ENCODE results near the gene BANP.

The BANP gene

GRCh38 chr16:87955302-87956097, 4.3 kb downstream of the BANP start:
- Histone ChIP-seq H3K27ac (ENCODE audit: low read length) (no peak overlapping the region), H3K4me3 (ENCODE audit: low read length) (no peak overlapping the region)

GRCh38 chr16:87956098-87956364, 4.8 kb downstream of the BANP start:
- Histone ChIP-seq H3K27me3 (ENCODE audit: control insufficient read depth, insufficient read depth, low read length) (no peaks in the 10 kb centered on the region), H3K4me1 (ENCODE audit: control insufficient read depth, low read depth, low read length) (peaks cover 4% of the 10 kb centered on the region), H3K9ac (ENCODE audit: low read length) (no peak overlapping the region), H3K9me3 (ENCODE audit: control insufficient read depth, low read depth, low read length) (no peaks in the 10 kb centered on the region), H3K36me3 (ENCODE audit: control insufficient read depth, low read depth, low read length) (peaks cover 4% of the 10 kb centered on the region), H3K27ac (ENCODE audit: low read length) (no peak overlapping the region), H3K4me3 (ENCODE audit: low read length) (no peak overlapping the region)

More at GRCh38 chr16:87955302-87956097, 4.3 kb downstream of the BANP start:
- Histone ChIP-seq H3K27me3 (ENCODE audit: control insufficient read depth, insufficient read depth, low read length) (no peaks in the 10 kb centered on the region), H3K9me3 (ENCODE audit: control insufficient read depth, low read depth, low read length) (no peaks in the 10 kb centered on the region), H3K4me1 (ENCODE audit: control insufficient read depth, low read depth, low read length) (peaks cover 4% of the 10 kb centered on the region), H3K36me3 (ENCODE audit: control insufficient read depth, low read depth, low read length) (peaks cover 4% of the 10 kb centered on the region), H3K9ac (ENCODE audit: low read length) (no peak overlapping the region)

- Histone ChIP-seq H3K36me3 (ENCODE audit: control insufficient read depth, low read depth, low read length) (peaks cover 4% of the 10 kb centered on the region), H3K4me1 (ENCODE audit: control insufficient read depth, low read depth, low read length) (peaks cover 4% of the 10 kb centered on the region), H3K27me3 (ENCODE audit: control insufficient read depth, insufficient read depth, low read length) (no peaks in the 10 kb centered on the region), H3K9ac (ENCODE audit: low read length) (no peak overlapping the region), H3K9me3 (ENCODE audit: control insufficient read depth, low read depth, low read length) (no peaks in the 10 kb centered on the region), H3K4me3 (ENCODE audit: low read length) (no peak overlapping the region), H3K27ac (ENCODE audit: low read length) (no peak overlapping the region)
Observed at GRCh38 chr16:87956365-87957231, 5.4 kb downstream of the BANP start.

GRCh38 chr16:87957296-87958094, 6.3 kb downstream of the BANP start:
- H3K27ac ChIP-seq (ENCODE audit: low read length): no peak overlapping the region
- H3K4me3 ChIP-seq (ENCODE audit: low read length): no peak overlapping the region
- H3K9ac ChIP-seq (ENCODE audit: low read length): no peak overlapping the region

GRCh38 chr16:87958632-87959031, 7.4 kb downstream of the BANP start:
- no peak overlapping the region for H3K9ac ChIP-seq (ENCODE audit: low read length)
- H3K4me1 ChIP-seq (ENCODE audit: control insufficient read depth, low read depth, low read length): no peaks in the 10 kb centered on the region
- no peaks in the 10 kb centered on the region for H3K27me3 ChIP-seq (ENCODE audit: control insufficient read depth, insufficient read depth, low read length)
- H3K27ac ChIP-seq (ENCODE audit: low read length): no peak overlapping the region
- no peaks in the 10 kb centered on the region for H3K9me3 ChIP-seq (ENCODE audit: control insufficient read depth, low read depth, low read length)
- H3K4me3 ChIP-seq (ENCODE audit: low read length): no peak overlapping the region
- H3K36me3 ChIP-seq (ENCODE audit: control insufficient read depth, low read depth, low read length): peaks cover under 1% of the 10 kb centered on the region

More at GRCh38 chr16:87957296-87958094, 6.3 kb downstream of the BANP start:
- Histone ChIP-seq H3K4me1 (ENCODE audit: control insufficient read depth, low read depth, low read length) (peaks cover 1% of the 10 kb centered on the region), H3K9me3 (ENCODE audit: control insufficient read depth, low read depth, low read length) (no peaks in the 10 kb centered on the region), H3K27me3 (ENCODE audit: control insufficient read depth, insufficient read depth, low read length) (no peaks in the 10 kb centered on the region), H3K36me3 (ENCODE audit: control insufficient read depth, low read depth, low read length) (peaks cover 4% of the 10 kb centered on the region)

- H3K9me3 ChIP-seq (ENCODE audit: control insufficient read depth, low read depth, low read length): no peaks in the 10 kb centered on the region
- no peaks in the 10 kb centered on the region for H3K4me1 ChIP-seq (ENCODE audit: control insufficient read depth, low read depth, low read length)
- no peak overlapping the region for H3K9ac ChIP-seq (ENCODE audit: low read length)
- H3K36me3 ChIP-seq (ENCODE audit: control insufficient read depth, low read depth, low read length): no peaks in the 10 kb centered on the region
- H3K4me3 ChIP-seq (ENCODE audit: low read length): no peak overlapping the region
- no peak overlapping the region for H3K27ac ChIP-seq (ENCODE audit: low read length)
- no peaks in the 10 kb centered on the region for H3K27me3 ChIP-seq (ENCODE audit: control insufficient read depth, insufficient read depth, low read length)
Observed at GRCh38 chr16:87959391-87959990, 8.3 kb downstream of the BANP start.

- no peak overlapping the region for H3K9ac ChIP-seq (ENCODE audit: low read length)
Observed at GRCh38 chr16:87960296-87960695, 9.1 kb downstream of the BANP start.

GRCh38 chr16:87960852-87961251, 9.6 kb downstream of the BANP start:
- Histone ChIP-seq H3K27ac (ENCODE audit: low read length) (no peak overlapping the region), H3K4me3 (ENCODE audit: low read length) (no peak overlapping the region), H3K27me3 (ENCODE audit: control insufficient read depth, insufficient read depth, low read length) (no peaks in the 10 kb centered on the region), H3K9me3 (ENCODE audit: control insufficient read depth, low read depth, low read length) (no peaks in the 10 kb centered on the region), H3K4me1 (ENCODE audit: control insufficient read depth, low read depth, low read length) (no peaks in the 10 kb centered on the region), H3K9ac (ENCODE audit: low read length) (no peak overlapping the region), H3K36me3 (ENCODE audit: control insufficient read depth, low read depth, low read length) (no peaks in the 10 kb centered on the region)

More at GRCh38 chr16:87960296-87960695, 9.1 kb downstream of the BANP start:
- no peaks in the 10 kb centered on the region for H3K9me3 ChIP-seq (ENCODE audit: control insufficient read depth, low read depth, low read length)
- no peaks in the 10 kb centered on the region for H3K4me1 ChIP-seq (ENCODE audit: control insufficient read depth, low read depth, low read length)
- H3K4me3 ChIP-seq (ENCODE audit: low read length): no peak overlapping the region
- H3K27ac ChIP-seq (ENCODE audit: low read length): no peak overlapping the region
- H3K27me3 ChIP-seq (ENCODE audit: control insufficient read depth, insufficient read depth, low read length): no peaks in the 10 kb centered on the region
- no peaks in the 10 kb centered on the region for H3K36me3 ChIP-seq (ENCODE audit: control insufficient read depth, low read depth, low read length)

- H3K9me3 ChIP-seq (ENCODE audit: control insufficient read depth, low read depth, low read length): no peaks in the 10 kb centered on the region
Observed at GRCh38 chr16:87961623-87962022, 10.4 kb downstream of the BANP start.

GRCh38 chr16:87963400-87963799, 12.2 kb downstream of the BANP start:
- Histone ChIP-seq H3K9me3 (ENCODE audit: control insufficient read depth, low read depth, low read length) (no peaks in the 10 kb centered on the region), H3K36me3 (ENCODE audit: control insufficient read depth, low read depth, low read length) (no peaks in the 10 kb centered on the region), H3K4me1 (ENCODE audit: control insufficient read depth, low read depth, low read length) (no peaks in the 10 kb centered on the region), H3K27me3 (ENCODE audit: control insufficient read depth, insufficient read depth, low read length) (no peaks in the 10 kb centered on the region), H3K9ac (ENCODE audit: low read length) (no peak overlapping the region), H3K27ac (ENCODE audit: low read length) (no peak overlapping the region), H3K4me3 (ENCODE audit: low read length) (no peak overlapping the region)

More at GRCh38 chr16:87961623-87962022, 10.4 kb downstream of the BANP start:
- no peak overlapping the region for H3K9ac ChIP-seq (ENCODE audit: low read length)
- no peak overlapping the region for H3K4me3 ChIP-seq (ENCODE audit: low read length)
- H3K27ac ChIP-seq (ENCODE audit: low read length): no peak overlapping the region
- H3K36me3 ChIP-seq (ENCODE audit: control insufficient read depth, low read depth, low read length): no peaks in the 10 kb centered on the region
- no peaks in the 10 kb centered on the region for H3K4me1 ChIP-seq (ENCODE audit: control insufficient read depth, low read depth, low read length)
- no peaks in the 10 kb centered on the region for H3K27me3 ChIP-seq (ENCODE audit: control insufficient read depth, insufficient read depth, low read length)
